Naive thymus-derived CD8-positive, alpha-beta T cell (primary cell): ENCODE data around the gene CCDC17. TPM values are rescaled to one million over a fixed set of nuclear protein-coding genes. Genes with fewer than 3 reads are reported as not detected.

Experiments used
- ATAC-seq, 2 donors: fragments of 150-1000 bp; cut with Tn5 transposase in 1 of 2; sonication (Bioruptor Pico), chemical (Tn5 transposase) in 1 of 2; 1 replicate in 1 of 2; 2 replicates in 1 of 2; pipeline ENCODE4 v1.10.0; 2021; ENCODE audit warnings: mild to moderate bottlenecking in 2 of 2, moderate library complexity in 2 of 2
- POLR2A ChIA-PET: fragments of 350-600 bp; sonication (Branson Sonifier 250); formaldehyde crosslinking; loops from one replicate; lab custom pipeline; 2021; ENCODE audit warnings: antibody characterized with exemption; lab: Charles Lee
- DNase-seq, 10 donors: peaks; one replicate each; pipeline versions ENCODE4 v3.0.0 to v3.0.0-alpha.2; 2020 to 2022
- H3K27ac Mint-ChIP-seq, 10 donors: one replicate each; pipeline ENCODE4 v1.8.0; 2020 to 2022; ENCODE audit warnings: mild to moderate bottlenecking in 10 of 10, mixed read lengths in 10 of 10, moderate library complexity in 4 of 10, inconsistent platforms in 1 of 10
- H3K27me3 Mint-ChIP-seq, 5 donors: one replicate each; pipeline ENCODE4 v1.8.0; 2021 to 2022; ENCODE audit warnings: mixed read lengths in 5 of 5
- H3K36me3 Mint-ChIP-seq, 3 donors: one replicate each; pipeline ENCODE4 v1.8.0; 2020 to 2022; ENCODE audit warnings: mixed read lengths in 3 of 3, mild to moderate bottlenecking in 2 of 3, inconsistent platforms in 1 of 3
- H3K4me1 Mint-ChIP-seq, 4 donors: one replicate each; pipeline ENCODE4 v1.8.0; 2021 to 2022; ENCODE audit warnings: mixed read lengths in 4 of 4
- H3K4me3 Mint-ChIP-seq, 10 donors: one replicate each; pipeline ENCODE4 v1.8.0; 2020 to 2022; ENCODE audit warnings: mild to moderate bottlenecking in 10 of 10, mixed read lengths in 10 of 10, moderate library complexity in 6 of 10, inconsistent platforms in 1 of 10
- H3K9me3 Mint-ChIP-seq, 9 donors: one replicate each; pipeline ENCODE4 v1.8.0; 2020 to 2022; ENCODE audit warnings: mixed read lengths in 9 of 9, mild to moderate bottlenecking in 3 of 9, inconsistent platforms in 1 of 9, moderate library complexity in 1 of 9
- polyA plus RNA-seq, 3 donors: library from polyadenylated mRNA; unstranded; fragments of 300-500 nt; fragmentation: Illumina TruSeq; gene quantifications; one replicate each; pipeline ENCODE4 v1.2.3, GENCODE V29; 2021
- total RNA-seq, 8 experiments: library from RNA in 2 of 8; stranded (reverse) in 2 of 8; gene quantifications; one replicate each; pipeline ENCODE4 v1.2.3 and lab custom pipeline; 2021 to 2026

CCDC17 gene
- total and polyA plus RNA-seq, 5 experiments from 2014 or later: 0.43 to 9.4 (median 9.2) TPM; not detected in 2

- DNase-seq (no peak), ATAC-seq (no peak)
- Mint-ChIP-seq H3K4me3 (no peak overlapping the region), H3K9me3 (no peaks in the 10 kb centered on the region), H3K27me3 (no peaks in the 10 kb centered on the region), H3K27ac (peak overlapping the region in 5 of 10 donors; percentile 8 to 85 (median 40)), H3K4me1 (peaks cover 7 to 33% (median 14%) of the 10 kb centered on the region in 4 donors), H3K36me3 (peaks cover 0 to 68% (median 0%) of the 10 kb centered on the region in 3 donors)
- POLR2A ChIA-PET: no interaction called here
Measured at GRCh38 chr1:45647248-45648021, 23.6 kb upstream of the CCDC17 start.

GRCh38 chr1:45644661-45645060 is 20.8 kb upstream of the CCDC17 start:
- no peak for DNase-seq
- Mint-ChIP-seq H3K36me3 (peaks cover 0 to 69% (median 4%) of the 10 kb centered on the region in 3 donors), H3K27ac (peak overlapping the region in 5 of 10 donors; percentile 6 to 46 (median 15))

GRCh38 chr1:45643978-45644377 is 20.1 kb upstream of the CCDC17 start:
- peak overlapping the region in 5 of 10 donors; percentile 12 to 83 (median 24) for H3K27ac Mint-ChIP-seq
- H3K9me3 Mint-ChIP-seq: no peaks in the 10 kb centered on the region
- no peak overlapping the region for H3K4me3 Mint-ChIP-seq
- POLR2A ChIA-PET: interaction anchor here (1.4 kb wide), 1 partner anchor 42 kb away, joined by 3 read pairs; the partner anchor contains the start of gene GPBP1L1
- no peaks in the 10 kb centered on the region for H3K27me3 Mint-ChIP-seq
- ATAC-seq (no peak), DNase-seq (no peak)
- peaks cover 0 to 64% (median 4%) of the 10 kb centered on the region in 3 donors for H3K36me3 Mint-ChIP-seq
- H3K4me1 Mint-ChIP-seq: peaks cover 3 to 22% (median 12%) of the 10 kb centered on the region in 4 donors

More at GRCh38 chr1:45644661-45645060, 20.8 kb upstream of the CCDC17 start:
- Mint-ChIP-seq H3K9me3 (no peaks in the 10 kb centered on the region), H3K4me3 (no peak overlapping the region), H3K27me3 (no peaks in the 10 kb centered on the region), H3K4me1 (peaks cover 3 to 22% (median 12%) of the 10 kb centered on the region in 4 donors)
- POLR2A ChIA-PET: no interaction called here
- ATAC-seq: no peak

- Mint-ChIP-seq H3K27ac (peak overlapping the region in 5 of 10 donors; percentile 12 to 79 (median 28)), H3K36me3 (peaks cover 0 to 59% (median 4%) of the 10 kb centered on the region in 3 donors), H3K4me3 (no peak overlapping the region), H3K9me3 (no peaks in the 10 kb centered on the region), H3K4me1 (peaks cover 3 to 20% (median 12%) of the 10 kb centered on the region in 4 donors), H3K27me3 (no peaks in the 10 kb centered on the region)
- POLR2A ChIA-PET: interaction anchor here (1.4 kb wide), 1 partner anchor 43 kb away, joined by 3 read pairs; the partner anchor contains the start of gene GPBP1L1
- ATAC-seq (no peak), DNase-seq (no peak)
Measured at GRCh38 chr1:45643321-45643720, 19.5 kb upstream of the CCDC17 start.

- peaks cover 0 to 39% (median 4%) of the 10 kb centered on the region in 3 donors for H3K36me3 Mint-ChIP-seq
- no peaks in the 10 kb centered on the region for H3K27me3 Mint-ChIP-seq
- no peaks in the 10 kb centered on the region for H3K9me3 Mint-ChIP-seq
- POLR2A ChIA-PET: no interaction called here
- ATAC-seq (no peak), DNase-seq (no peak)
- H3K4me3 Mint-ChIP-seq: no peak overlapping the region
- peaks cover 1 to 12% (median 8%) of the 10 kb centered on the region in 4 donors for H3K4me1 Mint-ChIP-seq
- H3K27ac Mint-ChIP-seq: peak overlapping the region in 5 of 10 donors; percentile 11 to 74 (median 39)
Measured at GRCh38 chr1:45640293-45640692, 16.4 kb upstream of the CCDC17 start.

- DNase-seq (no peak), ATAC-seq (no peak)
- POLR2A ChIA-PET: interaction anchor here (0.6 kb wide), 1 partner anchor 467 kb away, joined by 4 read pairs; no protein-coding TSS in a partner anchor
- H3K27me3 Mint-ChIP-seq: no peaks in the 10 kb centered on the region
- H3K36me3 Mint-ChIP-seq: peaks cover 0 to 13% (median 12%) of the 10 kb centered on the region in 3 donors
- no peaks in the 10 kb centered on the region for H3K9me3 Mint-ChIP-seq
- H3K4me3 Mint-ChIP-seq: no peak overlapping the region
- H3K4me1 Mint-ChIP-seq: no peaks in the 10 kb centered on the region
- peak overlapping the region in 3 of 10 donors; percentile 5 to 37 (median 11) for H3K27ac Mint-ChIP-seq
Measured at GRCh38 chr1:45635211-45635610, 11.4 kb upstream of the CCDC17 start.

GRCh38 chr1:45630429-45630828 is 6.6 kb upstream of the CCDC17 start:
- no peak for ATAC-seq
- DNase-seq: no peak
- no peaks in the 10 kb centered on the region for H3K9me3 Mint-ChIP-seq
- H3K4me3 Mint-ChIP-seq: no peak overlapping the region
- H3K36me3 Mint-ChIP-seq: peaks cover 0 to 51% (median 21%) of the 10 kb centered on the region in 3 donors
- peak overlapping the region in 5 of 10 donors; percentile 32 to 86 (median 68) for H3K27ac Mint-ChIP-seq
- POLR2A ChIA-PET: no interaction called here
- H3K4me1 Mint-ChIP-seq: no peaks in the 10 kb centered on the region
- H3K27me3 Mint-ChIP-seq: no peaks in the 10 kb centered on the region

- DNase-seq (no peak), ATAC-seq (no peak)
- H3K27me3 Mint-ChIP-seq: no peaks in the 10 kb centered on the region
- H3K9me3 Mint-ChIP-seq: no peaks in the 10 kb centered on the region
- H3K36me3 Mint-ChIP-seq: peaks cover 0 to 57% (median 25%) of the 10 kb centered on the region in 3 donors
- peak overlapping the region in 2 of 10 donors; percentile 28 to 29 for H3K27ac Mint-ChIP-seq
- no peaks in the 10 kb centered on the region for H3K4me1 Mint-ChIP-seq
- POLR2A ChIA-PET: no interaction called here
- no peak overlapping the region for H3K4me3 Mint-ChIP-seq
Measured at GRCh38 chr1:45629035-45629434, 5.2 kb upstream of the CCDC17 start.

- Mint-ChIP-seq H3K9me3 (no peaks in the 10 kb centered on the region), H3K36me3 (peaks cover 0 to 51% (median 9%) of the 10 kb centered on the region in 3 donors), H3K27ac (peak overlapping the region in 2 of 10 donors; percentile 24 to 64), H3K4me1 (peaks cover 5 to 15% (median 10%) of the 10 kb centered on the region in 4 donors), H3K27me3 (no peaks in the 10 kb centered on the region), H3K4me3 (no peak overlapping the region)
- ATAC-seq (no peak), DNase-seq (no peak)
- POLR2A ChIA-PET: no interaction called here
Measured at GRCh38 chr1:45622524-45623394, 1.1 kb downstream of the CCDC17 start.

- no peak for DNase-seq
- POLR2A ChIA-PET: no interaction called here
- ATAC-seq: peak in 1 of 2 donors; percentile 13
- Mint-ChIP-seq H3K4me1 (peaks cover 5 to 15% (median 10%) of the 10 kb centered on the region in 4 donors), H3K27ac (peak overlapping the region in 4 of 10 donors; percentile 3 to 71 (median 14)), H3K9me3 (no peaks in the 10 kb centered on the region), H3K27me3 (no peaks in the 10 kb centered on the region), H3K36me3 (peaks cover 0 to 51% (median 12%) of the 10 kb centered on the region in 3 donors), H3K4me3 (no peak overlapping the region)
Measured at GRCh38 chr1:45621895-45622523, 1.8 kb downstream of the CCDC17 start.

- Mint-ChIP-seq H3K9me3 (no peaks in the 10 kb centered on the region), H3K4me1 (peaks cover 5 to 15% (median 11%) of the 10 kb centered on the region in 4 donors), H3K36me3 (peaks cover 0 to 51% (median 12%) of the 10 kb centered on the region in 3 donors), H3K27ac (peak overlapping the region in 6 of 10 donors; percentile 7 to 71 (median 36)), H3K4me3 (no peak overlapping the region), H3K27me3 (no peaks in the 10 kb centered on the region)
- POLR2A ChIA-PET: no interaction called here
- ATAC-seq (peak in 1 of 2 donors; percentile 13), DNase-seq (no peak)
Measured at GRCh38 chr1:45621501-45621836, 2.4 kb downstream of the CCDC17 start.
